Esophagus squamous epithelium (tissue), 5 donors: ENCODE measurements around the gene MTURN. TPM values are rescaled to one million over a fixed set of nuclear protein-coding genes. Genes with fewer than 3 reads are reported as not detected.

Experiments
- DNase-seq: peaks from one replicate; lab custom pipeline; 2025; lab: John Stamatoyannopoulos, UW
- H3K27ac ChIP-seq, 4 donors: fragments of 200-600 bp; sonication (generic); one replicate each; pipeline ENCODE4 v1.5.1; 2016 to 2019; ENCODE audit warnings: mild to moderate bottlenecking in 1 of 4
- H3K27me3 ChIP-seq, 4 donors: fragments of 200-600 bp; sonication (generic); 1 replicate in 3 of 4; 2 replicates in 1 of 4; pipeline versions ENCODE4 v1.5.1 to v1.6.0; 2017 to 2021; ENCODE audit warnings: antibody characterized with exemption in 1 of 4
- H3K36me3 ChIP-seq, 3 donors: fragments of 200-600 bp; sonication (generic); one replicate each; pipeline ENCODE4 v1.5.1; 2016 to 2019
- H3K4me1 ChIP-seq, 3 donors: fragments of 200-600 bp; sonication (generic); one replicate each; pipeline ENCODE4 v1.5.1; 2017 to 2019
- H3K4me3 ChIP-seq, 4 donors: fragments of 200-600 bp; sonication (generic); 1 replicate in 3 of 4; 2 replicates in 1 of 4; pipeline ENCODE4 v1.5.1; 2016 to 2019; ENCODE audit warnings: mild to moderate bottlenecking in 2 of 4, moderate library complexity in 1 of 4
- H3K9me3 ChIP-seq, 3 donors: fragments of 200-600 bp; sonication (generic); one replicate each; pipeline ENCODE4 v1.5.1; 2016 to 2019
- CTCF ChIP-seq, 6 experiments: fragments of 450-650 bp in 4 of 6; fragments of 200-600 bp in 2 of 6; sonication (generic) in 2 of 6; IDR thresholded peaks; one replicate each; pipeline ENCODE4 v1.5.1; 2016 to 2019; ENCODE audit warnings: antibody characterized with exemption in 6 of 6, mild to moderate bottlenecking in 4 of 6, moderate library complexity in 4 of 6
- POLR2A ChIP-seq, 4 donors: fragments of 450-650 bp; IDR thresholded peaks; one replicate each; pipeline ENCODE4 v1.6.1; 2017; ENCODE audit warnings: antibody characterized with exemption in 4 of 4, mild to moderate bottlenecking in 4 of 4, moderate library complexity in 3 of 4
- WGBS, 2 donors: methylation state at CpG; one replicate each; pipeline ENCODE4 v1.1.5; 2018; 5-methylcytosine and 5-hydroxymethylcytosine counted together
- intact Hi-C: fragments of 100-400 bp; cut with DNase I; formaldehyde crosslinking; loops from one replicate; pipeline ENCODE4 v1.15.0; 2022
- total RNA-seq, 4 donors: library from RNA; depleted of rRNA; stranded (reverse); fragments of >200 nt; gene quantifications; one replicate each; pipeline ENCODE4 v1.1.0, GENCODE V29; 2016
- donor health status: DM: yes; HTN: yes; CAD: no.

Gene MTURN
- total RNA-seq, 4 donors from 2014 or later, result 10.4 to 88.9 (median 18.6) TPM

- DNase-seq, result no peak
- H3K9me3 ChIP-seq, result no peaks in the 10 kb centered on the region
- no peaks in the 10 kb centered on the region for H3K27me3 ChIP-seq
- WGBS, 2 donors, result 64 to 86% methylated on average over 5 to 6 of the region's 6 CpGs
- no peaks in the 10 kb centered on the region for H3K36me3 ChIP-seq
- peak overlapping the region in 2 of 4 donors; percentile 15 to 40 for H3K27ac ChIP-seq
- no peak overlapping the region for H3K4me3 ChIP-seq
- intact Hi-C loops, result no loop called here
- no peak for TF ChIP-seq CTCF (IDR thresholded peaks at IDR 0.05)
- no peak for TF ChIP-seq POLR2A (IDR thresholded peaks at IDR 0.05)
- peaks cover 0 to 45% (median 11%) of the 10 kb centered on the region in 3 donors for H3K4me1 ChIP-seq
These were observed 46.4 kb downstream of the MTURN start for GRCh38 chr7:30181211-30181610.

GRCh38 chr7:30181736-30182522, 47.1 kb downstream of the MTURN start:
- TF ChIP-seq POLR2A (IDR thresholded peaks at IDR 0.05) (no peak), CTCF (IDR thresholded peaks at IDR 0.05) (no peak)
- H3K36me3 ChIP-seq, result no peaks in the 10 kb centered on the region
- intact Hi-C loops, result no loop called here
- H3K27ac ChIP-seq, result peak overlapping the region in 2 of 4 donors; percentile 15 to 40
- no peak for DNase-seq
- H3K9me3 ChIP-seq, result no peaks in the 10 kb centered on the region
- H3K4me3 ChIP-seq, result no peak overlapping the region
- H3K4me1 ChIP-seq, result peaks cover 0 to 38% (median 11%) of the 10 kb centered on the region in 3 donors
- no peaks in the 10 kb centered on the region for H3K27me3 ChIP-seq
- 67 to 71% methylated on average over 6 to 7 of the region's 7 CpGs for WGBS, 2 donors

- H3K27me3 ChIP-seq, result no peaks in the 10 kb centered on the region
- intact Hi-C loops, result no loop called here
- no peaks in the 10 kb centered on the region for H3K36me3 ChIP-seq
- H3K9me3 ChIP-seq, result no peaks in the 10 kb centered on the region
- no peak overlapping the region for H3K27ac ChIP-seq
- TF ChIP-seq POLR2A (IDR thresholded peaks at IDR 0.05) (no peak), CTCF (IDR thresholded peaks at IDR 0.05) (no peak)
- H3K4me1 ChIP-seq, result peaks cover 0 to 33% (median 11%) of the 10 kb centered on the region in 3 donors
- no peak for DNase-seq
- WGBS, 2 donors, result 82 to 86% methylated on average over 2 of the region's 2 CpGs
- no peak overlapping the region for H3K4me3 ChIP-seq
These were observed 48.0 kb downstream of the MTURN start for GRCh38 chr7:30182814-30183213.

- H3K27me3 ChIP-seq, result no peaks in the 10 kb centered on the region
- 69 to 76% methylated on average over 4 of the region's 4 CpGs for WGBS, 2 donors
- intact Hi-C loops, result no loop called here
- no peaks in the 10 kb centered on the region for H3K9me3 ChIP-seq
- TF ChIP-seq POLR2A (IDR thresholded peaks at IDR 0.05), result no peak
- TF ChIP-seq CTCF (IDR thresholded peaks at IDR 0.05), result no peak
- peaks cover 0 to 24% (median 8%) of the 10 kb centered on the region in 3 donors for H3K4me1 ChIP-seq
- no peak overlapping the region for H3K27ac ChIP-seq
- H3K36me3 ChIP-seq, result no peaks in the 10 kb centered on the region
- H3K4me3 ChIP-seq, result no peak overlapping the region
- DNase-seq, result no peak
These were observed 49.1 kb downstream of the MTURN start for GRCh38 chr7:30183749-30184369.
